Upper lobe of left lung (tissue), 4 donors: Measurements from ENCODE around the gene NAV1.

Experiments
- POLR2AphosphoS5 ChIP-seq, 2 donors: sonication (generic); formaldehyde crosslinking; IDR thresholded peaks; one replicate each; pipeline ENCODE4 v1.5.1; 2017; ENCODE audit warnings: antibody characterized with exemption in 2 of 2
- TF ChIP-seq, protein P1 (sequence below), 6 experiments: fragments of 450-650 bp in 4 of 6; fragments of 200-600 bp in 2 of 6; sonication (generic) in 2 of 6; IDR thresholded peaks; one replicate each; pipeline ENCODE4 v1.5.1; 2016 to 2019; ENCODE audit warnings: antibody characterized with exemption in 6 of 6

DNA sequence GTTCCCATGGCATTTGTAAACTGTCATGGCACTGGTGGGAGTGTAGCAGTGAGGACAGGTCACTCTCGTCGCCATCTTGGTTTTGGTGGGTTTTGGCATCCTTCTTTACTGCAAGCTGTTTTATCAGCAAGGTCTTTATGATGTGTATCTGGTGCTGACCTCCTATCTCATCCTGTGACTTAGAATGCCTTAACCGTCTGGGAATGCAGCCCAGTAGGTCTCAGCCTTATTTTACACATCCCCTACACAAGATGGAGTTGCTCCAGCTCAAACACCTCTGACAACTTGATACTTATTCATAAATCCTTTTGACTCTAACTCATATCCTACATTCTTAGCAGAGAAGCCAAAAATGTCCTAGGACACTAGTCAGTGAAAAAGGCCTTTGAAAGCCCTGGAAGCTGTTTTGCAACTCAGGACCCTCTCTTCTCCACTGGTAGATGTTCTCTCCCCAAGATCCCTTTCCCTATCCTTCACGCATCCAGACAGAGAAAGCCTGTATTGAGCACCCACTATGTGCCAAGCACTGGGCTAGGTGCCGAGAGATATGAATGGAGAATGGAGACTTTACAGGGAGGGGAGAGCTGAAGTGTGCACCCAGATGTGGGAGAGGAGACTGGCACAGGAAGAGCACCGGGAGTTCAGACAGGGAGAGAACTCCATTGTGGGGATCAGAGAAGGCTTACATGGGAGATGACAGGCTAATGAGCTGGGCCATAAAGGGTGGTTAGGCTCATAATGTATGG lies 25.3 kb upstream of the NAV1 start:
- TF ChIP-seq, protein P1, sequence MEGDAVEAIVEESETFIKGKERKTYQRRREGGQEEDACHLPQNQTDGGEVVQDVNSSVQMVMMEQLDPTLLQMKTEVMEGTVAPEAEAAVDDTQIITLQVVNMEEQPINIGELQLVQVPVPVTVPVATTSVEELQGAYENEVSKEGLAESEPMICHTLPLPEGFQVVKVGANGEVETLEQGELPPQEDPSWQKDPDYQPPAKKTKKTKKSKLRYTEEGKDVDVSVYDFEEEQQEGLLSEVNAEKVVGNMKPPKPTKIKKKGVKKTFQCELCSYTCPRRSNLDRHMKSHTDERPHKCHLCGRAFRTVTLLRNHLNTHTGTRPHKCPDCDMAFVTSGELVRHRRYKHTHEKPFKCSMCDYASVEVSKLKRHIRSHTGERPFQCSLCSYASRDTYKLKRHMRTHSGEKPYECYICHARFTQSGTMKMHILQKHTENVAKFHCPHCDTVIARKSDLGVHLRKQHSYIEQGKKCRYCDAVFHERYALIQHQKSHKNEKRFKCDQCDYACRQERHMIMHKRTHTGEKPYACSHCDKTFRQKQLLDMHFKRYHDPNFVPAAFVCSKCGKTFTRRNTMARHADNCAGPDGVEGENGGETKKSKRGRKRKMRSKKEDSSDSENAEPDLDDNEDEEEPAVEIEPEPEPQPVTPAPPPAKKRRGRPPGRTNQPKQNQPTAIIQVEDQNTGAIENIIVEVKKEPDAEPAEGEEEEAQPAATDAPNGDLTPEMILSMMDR (IDR thresholded peaks at IDR 0.05), result no peak
- no peak for TF ChIP-seq POLR2AphosphoS5 (IDR thresholded peaks at IDR 0.05)
